HCT116 (cell line): ENCODE results near the gene TMEM214. TPM values are rescaled to one million over a fixed set of nuclear protein-coding genes. Genes with fewer than 3 reads are reported as not detected.

Source experiments
- ATAC-seq: fragments of 200-7000 bp; cut with Tn5 transposase; 2 replicates; pipeline ENCODE4 v1.9.1; 2020; ENCODE audit warnings: mild to moderate bottlenecking, moderate library complexity
- BruUV-seq: library from RNA; stranded (reverse); fragments of 400-500 nt; replicated peaks from 2 replicates; lab custom pipeline; 2021; lab: Mats Ljungman, UMichigan
- CTCF ChIA-PET: fragments of 300-600 bp; sonication (Branson Sonifier 250); formaldehyde crosslinking; loops from one replicate; lab custom pipeline; 2021; ENCODE audit warnings: antibody characterized with exemption; lab: Charles Lee
- POLR2A ChIA-PET: fragments of 300-600, 350-600 bp; sonication (Branson Sonifier 250); formaldehyde crosslinking; loops from one replicate; lab custom pipeline; 2021; ENCODE audit warnings: antibody characterized with exemption; lab: Charles Lee
- RAD21 ChIA-PET, 2 experiments: fragments of 300-600 bp; sonication (Branson Sonifier 250); formaldehyde crosslinking; loops; one replicate each; lab custom pipeline; 2023; ENCODE audit warnings: low total read pairs in 2 of 2; ENCODE audit not compliant: uncharacterized antibody in 2 of 2, unreplicated experiment in 2 of 2, low non-redundant PET in 1 of 2; lab: Charles Lee
- DNase-seq: peaks from one replicate; pipeline ENCODE4 v3.0.0-alpha.2; 2010; ENCODE audit warnings: low read depth, low spot score
- H2AFZ ChIP-seq: fragments of 200-600 bp; shearing (Covaris generic), sonication (generic); 2 replicates; pipeline ENCODE4 v1.6.1; 2017; ENCODE audit warnings: low read depth, mixed run types, mixed read lengths, antibody characterized with exemption, low read length; ENCODE audit not compliant: poor library complexity, severe bottlenecking
- H3K27ac ChIP-seq: 2 replicates; pipeline ENCODE4 v1.5.1; 2012; ENCODE audit warnings: low read depth, low read length
- H3K27me3 ChIP-seq: fragments of 200-600 bp; sonication (generic); 2 replicates; pipeline ENCODE4 v1.6.1; 2016; ENCODE audit warnings: mixed run types, low read length, mixed read lengths; ENCODE audit not compliant: insufficient read depth
- H3K36me3 ChIP-seq, 2 experiments: fragments of 200-500 bp in 1 of 2; fragments of 200-600 bp in 1 of 2; sonication (Bioruptor generic) in 1 of 2; sonication (generic) in 1 of 2; 2 replicates each; pipeline versions ENCODE4 v1.5.1 to v1.6.1; 2014 to 2016; ENCODE audit warnings: low read length in 2 of 2, inconsistent platforms in 1 of 2, mixed read lengths in 1 of 2, mixed run types in 1 of 2; ENCODE audit not compliant: insufficient read depth in 2 of 2, control insufficient read depth in 1 of 2
- H3K4me1 ChIP-seq, 2 experiments: fragments of 200-600 bp in 1 of 2; sonication (generic) in 1 of 2; 2 replicates each; pipeline versions ENCODE4 v1.5.1 to v1.6.1; 2012 to 2017; ENCODE audit warnings: low read length in 2 of 2, inconsistent platforms in 1 of 2, mild to moderate bottlenecking in 1 of 2, mixed read lengths in 1 of 2, mixed run types in 1 of 2, moderate library complexity in 1 of 2; ENCODE audit not compliant: insufficient read depth in 2 of 2, control insufficient read depth in 1 of 2
- H3K4me2 ChIP-seq: fragments of 200-600 bp; sonication (generic); 2 replicates; pipeline ENCODE4 v1.6.1; 2017; ENCODE audit warnings: mixed run types, low read length, mixed read lengths
- H3K4me3 ChIP-seq, 2 experiments: fragments of 200-600 bp in 1 of 2; sonication (generic) in 1 of 2; replicated peaks in 1 of 2; 2 replicates each; pipeline ENCODE4 v1.5.1; 2011 to 2016; ENCODE audit warnings: low read length in 2 of 2, control low read depth in 1 of 2, low read depth in 1 of 2, mild to moderate bottlenecking in 1 of 2, mixed read lengths in 1 of 2, mixed run types in 1 of 2
- H3K79me2 ChIP-seq: fragments of 200-600 bp; sonication (generic); 2 replicates; pipeline ENCODE4 v1.6.1; 2017; ENCODE audit warnings: mild to moderate bottlenecking, mixed run types, low read length, moderate library complexity, mixed read lengths; ENCODE audit not compliant: insufficient read depth
- H3K9ac ChIP-seq: fragments of 200-600 bp; sonication (generic); 2 replicates; pipeline ENCODE4 v1.6.1; 2016; ENCODE audit warnings: low read length, mixed read lengths
- H3K9me2 ChIP-seq: fragments of 200-600 bp; sonication (generic), shearing (Covaris generic); 2 replicates; pipeline ENCODE4 v1.6.1; 2017; ENCODE audit warnings: mixed run types, mild to moderate bottlenecking, moderate library complexity; ENCODE audit not compliant: insufficient read depth
- H3K9me3 ChIP-seq, 2 experiments: fragments of 200-500 bp in 1 of 2; fragments of 200-600 bp in 1 of 2; sonication (Bioruptor generic) in 1 of 2; sonication (generic) in 1 of 2; 2 replicates each; pipeline ENCODE4 v1.6.1; 2014 to 2017; ENCODE audit warnings: low read length in 2 of 2, mixed read lengths in 2 of 2, inconsistent platforms in 1 of 2, low read depth in 1 of 2, mild to moderate bottlenecking in 1 of 2, mixed run types in 1 of 2, moderate library complexity in 1 of 2; ENCODE audit not compliant: control insufficient read depth in 1 of 2, insufficient read depth in 1 of 2
- H4K20me1 ChIP-seq: fragments of 200-600 bp; sonication (generic), shearing (Covaris generic); 2 replicates; pipeline ENCODE4 v1.6.1; 2017; ENCODE audit warnings: mixed run types, mild to moderate bottlenecking, moderate library complexity; ENCODE audit not compliant: insufficient read depth
- ATF3 ChIP-seq: IDR thresholded peaks from 2 replicates; pipeline ENCODE4 v1.6.1; 2012
- CTCF ChIP-seq, 3 experiments: fragments of 200-600 bp in 1 of 3; sonication (generic) in 1 of 3; IDR thresholded peaks in 2 of 3; conservative IDR thresholded peaks in 1 of 3; 2 replicates each; pipeline ENCODE4 v1.5.1; 2012 to 2017; ENCODE audit warnings: low read depth in 2 of 3, low read length in 2 of 3, antibody characterized with exemption in 1 of 3, borderline replicate concordance in 1 of 3, control low read depth in 1 of 3, mild to moderate bottlenecking in 1 of 3, mixed read lengths in 1 of 3, mixed run types in 1 of 3, moderate library complexity in 1 of 3; ENCODE audit not compliant: insufficient read depth in 1 of 3
- EZH2 ChIP-seq: fragments of 200-600 bp; sonication (generic); IDR thresholded peaks from 2 replicates; pipeline ENCODE4 v1.6.1; 2017; ENCODE audit warnings: antibody characterized with exemption, mixed run types
- FOSL1 ChIP-seq: IDR thresholded peaks from 2 replicates; pipeline ENCODE4 v1.6.1; 2012; ENCODE audit warnings: low read depth
- MAX ChIP-seq: IDR thresholded peaks from 2 replicates; pipeline ENCODE4 v1.6.1; 2012
- POLR2A ChIP-seq: IDR thresholded peaks from 2 replicates; pipeline ENCODE4 v1.7.0; 2011; ENCODE audit warnings: borderline replicate concordance; ENCODE audit not compliant: insufficient read depth, insufficient read length; ENCODE audit errors: extremely low read depth
- SIN3A ChIP-seq: IDR thresholded peaks from 2 replicates; pipeline ENCODE4 v1.6.1; 2012; ENCODE audit warnings: low read depth
- TCF7L2 ChIP-seq: IDR thresholded peaks from 2 replicates; pipeline ENCODE4 v1.7.0; 2011; ENCODE audit warnings: borderline replicate concordance, inconsistent platforms; ENCODE audit not compliant: insufficient read depth, insufficient read length; ENCODE audit errors: extremely low read depth
- intact Hi-C: fragments of 100-400 bp; cut with micrococcal nuclease; formaldehyde crosslinking; loops from 2 replicates; pipeline ENCODE4 v1.10.0; 2022
- total RNA-seq: library from RNA; stranded (reverse); gene quantifications from one replicate; pipeline ENCODE4 v1.2.1, GENCODE V29; 2021; ENCODE audit not compliant: unreplicated experiment

TMEM214 gene
- total RNA-seq, 1 experiment from 2014 or later: 69.8 TPM

GRCh38 chr2:27025861-27026851 is 6.6 kb upstream of the TMEM214 start:
- H3K27ac ChIP-seq: no peak overlapping the region
- TF ChIP-seq TCF7L2 (no peak), SIN3A (no peak), FOSL1 (no peak), MAX (no peak), ATF3 (no peak), EZH2 (no peak), CTCF (IDR thresholded peaks at IDR 0.05 in 2 of 3, conservative IDR thresholded peaks at IDR 0.05 in 1 of 3; ENCODE audit: borderline replicate concordance in 1 of 3, insufficient read depth in 1 of 3, low read depth in 2 of 3, low read length in 2 of 3) (no peak), POLR2A (no peak)
- CTCF ChIA-PET: no interaction called here
- BruUV-seq: TSS peak; percentile 52
- no peaks in the 10 kb centered on the region for H3K9me2 ChIP-seq
- peaks cover 4 to 8% of the 10 kb centered on the region in 2 experiments; a peak in 2 of 4 replicates for H3K36me3 ChIP-seq
- H3K27me3 ChIP-seq: no peaks in the 10 kb centered on the region
- peaks cover 30% of the 10 kb centered on the region for H3K79me2 ChIP-seq
- RAD21 ChIA-PET: no interaction called here
- H3K9me3 ChIP-seq: no peaks in the 10 kb centered on the region
- H3K4me3 ChIP-seq: no peak overlapping the region
- intact Hi-C loops: no loop called here
- H3K4me1 ChIP-seq: peaks cover 12 to 32% of the 10 kb centered on the region in 2 experiments
- H3K9ac ChIP-seq: no peak overlapping the region
- no peaks in the 10 kb centered on the region for H4K20me1 ChIP-seq
- DNase-seq: no peak
- no peak overlapping the region for H3K4me2 ChIP-seq
- H2AFZ ChIP-seq: no peak overlapping the region
- POLR2A ChIA-PET: no interaction called here
- no peak for ATAC-seq
